RWPE2 (cell line): ENCODE measurements around the gene EVPL.

Source experiments
- ATAC-seq: fragments of 200-7000 bp; cut with Tn5 transposase; 3 replicates; pipeline ENCODE4 v1.9.1; 2021; ENCODE audit warnings: low read depth
- DNase-seq: peaks from one replicate; pipeline ENCODE4 v3.0.0-alpha.2; 2020; ENCODE audit warnings: low spot score
- H3K27ac ChIP-seq: fragments of 450-650 bp; 2 replicates; pipeline ENCODE4 v1.5.1; 2017; ENCODE audit warnings: mild to moderate bottlenecking; ENCODE audit not compliant: poor library complexity, severe bottlenecking
- H3K27me3 ChIP-seq: fragments of 250-450 bp; sonication (Bioruptor Pico); 2 replicates; pipeline ENCODE4 v1.5.1; 2021; ENCODE audit warnings: mild to moderate bottlenecking, moderate library complexity; ENCODE audit not compliant: insufficient read depth, poor library complexity, severe bottlenecking
- H3K36me3 ChIP-seq: fragments of 250-450 bp; sonication (Bioruptor Pico); 2 replicates; pipeline ENCODE4 v1.5.1; 2020; ENCODE audit warnings: low read depth, mild to moderate bottlenecking, moderate library complexity
- H3K4me1 ChIP-seq: fragments of 250-450 bp; sonication (Bioruptor Pico); 2 replicates; pipeline ENCODE4 v1.5.1; 2021; ENCODE audit warnings: mild to moderate bottlenecking, moderate library complexity; ENCODE audit not compliant: insufficient read depth, poor library complexity, severe bottlenecking
- H3K4me3 ChIP-seq: fragments of 250-450 bp; sonication (Bioruptor Pico); 2 replicates; pipeline ENCODE4 v1.5.1; 2021; ENCODE audit warnings: mild to moderate bottlenecking, moderate library complexity; ENCODE audit not compliant: severe bottlenecking
- H3K9me3 ChIP-seq: fragments of 250-450 bp; sonication (Bioruptor Pico); 2 replicates; pipeline ENCODE4 v1.5.1; 2021; ENCODE audit warnings: mild to moderate bottlenecking, moderate library complexity; ENCODE audit not compliant: severe bottlenecking
- CTCF ChIP-seq: fragments of 450-650 bp; IDR thresholded peaks from one replicate; pipeline ENCODE4 v1.5.1; 2017; ENCODE audit warnings: mild to moderate bottlenecking, moderate library complexity; ENCODE audit not compliant: poor library complexity, severe bottlenecking

Gene EVPL

GRCh38 chr17:76056882-76057281 lies 29.8 kb upstream of the EVPL start:
- no peak for TF ChIP-seq CTCF
- Histone ChIP-seq H3K9me3 (no peaks in the 10 kb centered on the region), H3K27me3 (no peaks in the 10 kb centered on the region), H3K4me1 (peaks cover 16% of the 10 kb centered on the region), H3K36me3 (peaks cover 88% of the 10 kb centered on the region), H3K4me3 (no peak overlapping the region), H3K27ac (no peak overlapping the region)
- ATAC-seq (no peak), DNase-seq (no peak)

GRCh38 chr17:76054112-76054476 lies 27.0 kb upstream of the EVPL start:
- Histone ChIP-seq H3K9me3 (no peaks in the 10 kb centered on the region), H3K27ac (peak overlapping the region; percentile 46), H3K4me1 (peaks cover 16% of the 10 kb centered on the region), H3K27me3 (no peaks in the 10 kb centered on the region), H3K4me3 (no peak overlapping the region), H3K36me3 (peaks cover 90% of the 10 kb centered on the region)
- ATAC-seq (peak; percentile 84), DNase-seq (no peak)
- no peak for TF ChIP-seq CTCF

- Histone ChIP-seq H3K27me3 (no peaks in the 10 kb centered on the region), H3K4me3 (no peak overlapping the region), H3K36me3 (peaks cover 90% of the 10 kb centered on the region), H3K4me1 (peaks cover 16% of the 10 kb centered on the region), H3K9me3 (no peaks in the 10 kb centered on the region), H3K27ac (peak overlapping the region; percentile 46)
- ATAC-seq: peak; percentile 59; the same call in 2 of the 3 replicates
- TF ChIP-seq CTCF: no peak
- DNase-seq: no peak
These were observed 26.4 kb upstream of the EVPL start for GRCh38 chr17:76053246-76054111.

GRCh38 chr17:76051561-76051960 lies 24.5 kb upstream of the EVPL start:
- H3K27ac ChIP-seq: no peak overlapping the region
- H3K27me3 ChIP-seq: no peaks in the 10 kb centered on the region
- no peak overlapping the region for H3K4me3 ChIP-seq
- DNase-seq: no peak
- peaks cover 16% of the 10 kb centered on the region for H3K4me1 ChIP-seq
- TF ChIP-seq CTCF: no peak
- ATAC-seq: no peak
- peaks cover 90% of the 10 kb centered on the region for H3K36me3 ChIP-seq
- no peaks in the 10 kb centered on the region for H3K9me3 ChIP-seq
